ENCODE measurements around the gene CCDC15. TPM values are rescaled to one million over a fixed set of nuclear protein-coding genes. Genes with fewer than 3 reads are reported as not detected.
A peak's percentile ranks its signal among the peaks of the same experiment; 100 is the strongest.
"Not testable (repeated sequence)": the region's sequence is repeated elsewhere in the genome, so short reads cannot be mapped to it uniquely, and the experiment has no call there.

The CCDC15 gene
- total RNA-seq, 1 experiment from 2014 or later: 2.3 TPM

- DNase-seq (ENCODE audit: extremely low read depth, low read depth): no peak
Observed at GRCh38 chr11:124938206-124938765, 15.7 kb upstream of the CCDC15 start.

GRCh38 chr11:124938970-124939369, 15.0 kb upstream of the CCDC15 start:
- no peak for DNase-seq (ENCODE audit: extremely low read depth, low read depth)

DNA sequence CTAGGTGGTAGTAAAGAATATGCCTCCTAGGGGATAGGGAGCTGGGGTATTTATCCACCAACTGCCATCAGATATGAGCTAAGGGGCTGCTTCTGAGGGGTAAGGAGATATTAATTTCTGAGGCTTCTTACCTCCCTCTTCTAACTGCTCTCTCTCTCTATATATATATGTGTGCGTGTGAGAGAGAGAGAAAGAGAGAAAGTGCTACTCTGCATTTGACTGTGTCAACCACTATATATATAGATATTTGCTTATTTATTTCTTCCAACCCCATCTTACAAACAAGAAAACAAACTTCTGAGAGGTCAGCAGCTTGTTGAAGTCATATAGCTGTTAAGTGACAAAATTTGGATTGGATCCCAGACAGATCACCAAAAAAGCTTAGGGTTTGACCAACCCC, 12.3 kb upstream of the CCDC15 start:
- no peak for DNase-seq (ENCODE audit: extremely low read depth, low read depth)

- DNase-seq (ENCODE audit: extremely low read depth, low read depth): no peak
Observed at GRCh38 chr11:124942466-124943253, 11.3 kb upstream of the CCDC15 start.

DNA sequence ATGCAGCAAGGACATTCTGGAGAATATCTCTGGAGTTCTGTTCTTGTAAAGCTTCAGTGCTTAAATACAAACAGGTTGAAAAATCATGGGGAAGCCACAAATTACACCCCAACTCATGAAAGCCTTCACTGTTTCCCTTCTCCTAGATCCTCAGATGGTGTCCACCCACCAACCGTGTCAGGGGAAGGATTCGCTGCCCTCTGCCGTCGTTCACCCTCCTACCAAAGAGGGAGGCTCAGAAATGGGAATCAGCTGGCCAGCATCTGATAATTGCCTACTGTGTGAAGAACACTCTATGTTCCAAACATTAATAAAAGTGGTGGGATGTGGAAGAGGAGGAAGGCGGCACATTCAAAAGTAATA, 10.8 kb upstream of the CCDC15 start:
- no peak for DNase-seq (ENCODE audit: extremely low read depth, low read depth)

DNA sequence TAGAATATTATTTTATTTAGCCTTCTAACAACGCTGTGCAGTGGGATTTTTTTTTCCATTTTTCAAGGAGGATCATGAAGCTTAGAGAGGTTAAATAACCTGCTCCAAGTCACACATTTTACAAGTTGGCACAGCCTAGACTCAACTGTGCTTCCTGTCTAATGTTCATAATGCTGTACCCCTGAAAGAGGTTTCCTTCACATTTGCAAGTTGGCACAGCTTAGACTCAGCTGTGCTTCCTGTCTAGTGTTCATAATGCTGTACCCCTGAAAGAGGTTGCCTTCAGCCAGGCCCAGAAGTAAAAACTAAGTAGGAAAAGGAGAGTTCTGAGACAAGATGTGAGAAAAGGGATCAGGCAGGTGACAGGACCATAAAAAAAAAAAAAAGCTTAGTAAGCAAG, 10.3 kb upstream of the CCDC15 start:
- DNase-seq (ENCODE audit: extremely low read depth, low read depth): no peak

DNA sequence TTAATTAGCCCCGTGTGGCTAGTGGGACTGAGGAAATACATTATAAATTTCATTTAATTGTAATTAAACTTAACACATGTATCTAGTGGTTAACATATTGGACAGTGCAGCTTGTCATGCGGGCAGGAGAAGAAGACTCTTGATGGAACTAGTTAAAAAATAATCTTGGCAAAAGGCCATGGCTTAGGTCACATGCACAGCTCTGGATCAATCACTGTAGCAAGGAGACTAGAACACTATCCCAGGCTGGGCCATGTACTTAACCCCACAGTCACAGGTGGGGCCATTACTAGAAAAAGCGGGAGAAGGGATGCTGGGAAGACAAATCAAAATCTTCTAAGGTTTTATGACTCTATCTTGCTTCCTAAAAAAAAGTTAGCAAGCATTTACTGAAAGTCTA, 9.4 kb upstream of the CCDC15 start:
- DNase-seq (ENCODE audit: extremely low read depth, low read depth): no peak

- no peak for DNase-seq (ENCODE audit: extremely low read depth, low read depth)
Observed at GRCh38 chr11:124945826-124946225, 8.2 kb upstream of the CCDC15 start.

GRCh38 chr11:124946735-124947141, 7.3 kb upstream of the CCDC15 start:
- DNase-seq (ENCODE audit: extremely low read depth, low read depth): no peak

DNA sequence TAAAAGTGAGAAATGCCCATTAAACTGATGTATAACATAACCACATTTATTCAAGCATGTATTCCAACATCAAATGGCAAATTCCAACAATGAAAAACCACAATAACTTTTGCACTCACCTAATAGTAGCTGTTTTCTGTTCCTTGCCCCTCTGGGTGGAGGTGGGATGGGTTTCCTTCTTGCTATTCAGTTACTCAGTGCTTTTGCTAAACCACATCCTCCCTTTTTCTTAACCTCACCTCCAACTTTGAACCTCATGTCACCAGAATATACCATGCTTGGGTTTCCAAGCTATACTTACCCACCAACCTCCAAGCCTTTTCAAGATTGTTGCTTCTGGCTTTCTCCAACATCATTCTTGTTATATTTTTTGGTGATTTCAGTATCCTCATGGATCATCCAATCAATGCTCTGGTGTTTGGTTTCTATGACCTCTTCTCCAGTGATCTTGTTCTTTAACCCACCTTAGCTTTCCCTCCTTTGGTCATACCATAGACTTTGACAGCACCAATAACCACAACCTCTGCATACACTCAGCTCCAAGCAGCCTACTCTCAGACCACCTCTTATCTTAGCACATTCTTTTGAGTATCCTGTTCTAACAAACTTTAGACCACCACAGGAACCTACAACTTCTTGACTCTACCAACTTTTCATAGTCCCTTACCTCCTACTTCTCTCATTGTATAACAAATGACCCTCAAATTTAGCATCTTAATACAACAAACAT, 3.2 kb upstream of the CCDC15 start:
- no peak for DNase-seq (ENCODE audit: extremely low read depth, low read depth)

DNA sequence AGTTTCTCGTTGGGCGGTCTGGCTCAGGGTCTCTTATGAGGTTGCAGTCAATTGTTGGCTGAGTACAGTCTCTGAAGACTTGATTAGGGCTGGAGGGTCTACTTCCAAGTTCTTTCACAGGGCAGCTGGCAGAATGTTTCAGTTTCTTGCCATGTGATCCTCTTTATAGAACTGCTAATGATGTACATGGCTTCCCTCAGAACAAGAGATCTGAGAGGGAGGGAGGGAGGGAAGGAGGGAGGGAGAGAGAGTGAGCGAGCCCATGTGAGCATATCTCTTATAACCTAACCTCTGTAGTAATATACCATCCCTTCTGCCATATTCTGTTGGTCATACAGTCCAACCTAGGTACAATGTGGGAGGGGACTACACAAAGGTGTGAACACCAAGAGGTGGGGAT, 2.7 kb upstream of the CCDC15 start:
- DNase-seq (ENCODE audit: extremely low read depth, low read depth): no peak

GRCh38 chr11:124954590-124954955, 571 bp downstream of the CCDC15 start:
- no peak for DNase-seq (ENCODE audit: extremely low read depth, low read depth)

- DNase-seq (ENCODE audit: extremely low read depth, low read depth): no peak
Observed at GRCh38 chr11:124955035-124955434, 1.0 kb downstream of the CCDC15 start.

DNA sequence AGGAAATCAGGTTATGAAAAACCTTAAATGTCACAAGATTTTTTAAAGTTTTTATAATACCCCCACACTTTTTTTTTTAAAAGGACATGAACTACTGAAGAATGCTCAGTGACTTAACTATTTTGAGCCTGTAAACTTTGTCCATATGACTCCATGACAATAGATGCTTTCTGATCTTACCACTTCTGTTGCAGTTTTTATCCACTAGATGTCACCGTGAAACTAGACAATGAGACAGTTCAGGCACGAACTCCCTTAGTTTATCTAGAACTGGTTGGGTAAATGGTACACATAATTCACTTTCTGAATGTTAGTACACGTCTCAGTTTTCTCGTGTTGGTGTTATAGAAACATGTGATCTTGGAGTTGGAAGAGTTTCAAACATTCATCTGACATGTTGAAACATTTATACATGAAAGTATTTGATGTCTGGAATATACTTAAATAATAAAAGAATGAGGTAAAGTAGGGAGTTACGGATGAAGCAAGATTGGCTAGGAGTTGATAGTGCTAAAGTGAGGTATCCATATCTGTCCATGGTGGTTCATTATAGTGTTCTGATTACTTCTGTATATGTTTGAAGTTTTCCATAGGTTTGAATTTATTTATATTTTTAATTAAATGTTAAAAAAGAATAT, 8.1 kb downstream of the CCDC15 start:
- DNase-seq (ENCODE audit: extremely low read depth, low read depth): peak; percentile 66

DNA sequence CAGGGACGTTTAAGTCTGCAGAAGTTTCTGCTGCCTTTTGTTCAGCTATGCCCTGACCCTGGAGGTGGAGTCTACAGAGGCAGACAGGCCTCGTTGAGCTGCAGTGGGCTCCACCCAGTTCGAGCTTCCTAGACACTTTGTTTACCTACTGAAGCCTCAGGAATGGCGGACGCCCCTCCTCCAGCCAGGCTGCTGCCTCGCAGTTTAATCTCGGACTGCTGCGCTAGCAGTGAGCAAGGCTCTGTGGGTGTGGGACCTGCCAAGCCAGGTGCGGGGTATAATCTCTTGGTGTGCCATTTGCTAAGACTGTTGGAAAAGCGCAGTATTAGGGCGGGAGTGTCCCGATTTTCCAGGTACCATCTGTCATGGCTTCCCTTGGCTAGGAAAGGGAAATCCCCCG, 14.2 kb downstream of the CCDC15 start:
- not testable (repeated sequence) for DNase-seq (ENCODE audit: extremely low read depth, low read depth)

DNA sequence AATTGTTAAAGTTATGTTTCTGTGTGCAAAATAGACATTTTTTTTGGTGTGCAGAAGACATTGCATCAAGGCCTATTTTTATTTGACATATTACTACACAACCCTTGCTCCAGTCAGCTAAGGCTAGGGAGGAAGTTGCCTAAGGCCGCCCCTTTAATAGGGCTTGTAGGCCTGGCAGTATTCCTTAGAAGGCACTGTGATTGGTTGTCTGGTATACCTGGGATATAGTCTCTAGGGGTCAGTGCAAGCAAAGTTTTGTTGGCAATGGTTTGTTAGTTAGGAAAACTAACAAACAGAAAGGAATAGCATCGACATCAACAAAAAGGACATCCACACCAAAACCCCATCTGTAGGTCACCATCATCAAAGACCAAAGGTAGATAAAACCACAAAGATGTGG, 16.9 kb downstream of the CCDC15 start:
- DNase-seq (ENCODE audit: extremely low read depth, low read depth): no peak

DNA sequence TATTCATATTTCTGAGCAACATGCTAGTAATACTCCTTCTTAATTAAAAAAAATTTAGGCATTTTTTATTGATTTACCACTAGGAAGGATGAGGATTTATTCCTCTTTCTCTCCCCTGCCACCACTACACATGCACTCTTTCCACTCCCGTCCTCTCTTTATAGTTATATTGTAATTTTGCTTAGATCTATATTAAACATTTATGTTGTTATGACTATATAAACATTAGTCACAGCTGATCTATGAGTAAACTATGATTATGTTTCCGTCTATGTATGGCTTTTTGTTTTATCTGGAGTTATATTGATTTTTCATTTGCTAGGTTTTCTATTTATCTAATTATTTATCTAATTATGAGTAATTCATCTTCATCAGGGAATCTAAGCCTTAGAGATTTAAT, 17.8 kb downstream of the CCDC15 start:
- no peak for DNase-seq (ENCODE audit: extremely low read depth, low read depth)

DNA sequence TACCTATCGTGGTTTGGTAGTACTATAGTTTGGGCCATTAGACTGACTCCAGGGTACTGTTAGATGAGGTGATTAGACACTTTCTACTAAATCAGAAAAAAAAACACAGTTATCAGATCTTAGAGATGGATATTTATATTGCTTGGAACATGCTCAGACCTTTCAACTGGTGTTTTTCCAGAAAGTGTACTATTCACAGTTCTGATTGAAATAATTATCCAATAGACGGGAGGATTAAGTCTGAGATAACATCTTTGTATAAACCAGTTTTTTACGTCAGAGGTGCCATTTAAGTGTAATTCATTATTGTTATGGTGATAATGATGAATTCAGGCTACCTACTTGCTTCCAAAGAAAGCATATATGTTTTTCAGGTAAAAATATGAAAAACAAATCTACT, 22.5 kb downstream of the CCDC15 start:
- no peak for DNase-seq (ENCODE audit: extremely low read depth, low read depth)

DNA sequence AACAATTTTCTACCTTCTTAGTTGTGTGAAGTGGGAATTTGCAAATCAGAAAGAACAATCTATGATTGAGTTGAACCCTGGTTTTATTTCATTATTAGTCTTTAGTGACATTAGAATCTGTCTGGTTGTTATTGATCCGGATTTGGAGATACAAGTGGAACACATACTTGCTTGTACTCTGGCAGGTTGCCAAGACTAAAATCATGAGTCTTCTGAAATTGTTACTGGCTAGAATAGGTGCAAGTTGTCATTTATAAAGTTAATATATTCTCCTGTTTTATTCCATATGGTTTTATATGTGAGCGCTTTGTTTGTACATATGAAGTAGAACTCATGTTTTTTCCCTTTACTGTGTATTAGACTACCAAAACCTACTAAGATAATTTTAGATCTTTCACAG, 23.0 kb downstream of the CCDC15 start:
- DNase-seq (ENCODE audit: extremely low read depth, low read depth): no peak

GRCh38 chr11:124978316-124978715, 24.3 kb downstream of the CCDC15 start:
- no peak for DNase-seq (ENCODE audit: extremely low read depth, low read depth)

DNA sequence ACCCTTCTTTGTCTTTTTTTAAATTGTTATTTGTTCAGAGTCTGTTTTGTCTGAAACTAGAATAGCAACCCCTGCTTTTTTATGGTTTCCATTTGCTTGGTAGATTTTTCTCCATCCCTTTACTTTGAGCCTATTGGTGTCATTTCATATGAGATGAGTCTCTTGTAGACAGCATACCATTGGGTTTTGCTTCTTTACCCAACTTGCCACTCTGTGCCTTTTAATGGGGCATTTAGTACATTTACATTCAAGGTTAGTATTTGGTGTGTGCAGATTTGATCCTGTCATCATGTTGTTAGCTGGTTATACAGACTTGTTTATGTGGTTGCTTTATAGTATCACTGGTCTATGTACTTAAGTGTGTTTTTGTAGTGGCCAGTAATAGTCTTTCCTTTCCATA, 28.0 kb downstream of the CCDC15 start:
- no peak for DNase-seq (ENCODE audit: extremely low read depth, low read depth)

Data from NCI-H460 (cell line).